ENCODE results near the gene RPL12.

The RPL12 gene

GRCh38 chr9:127450830-127451607, at the start of gene RPL12, which contains the start of gene LRSAM1:
TSS of gene RPL12 (minus strand) at chr9:127451406. CDS start at chr9:127451317, 89 bp downstream.
TSS of gene LRSAM1 (plus strand) at chr9:127451510. CDS start at chr9:127454528, 3,018 bp downstream.
- peak; percentile 15 for DNase-seq

- no peak for DNase-seq
Measured at GRCh38 chr9:127500862-127501261, 49.7 kb upstream of the RPL12 start.

GRCh38 chr9:127500399-127500798, 49.2 kb upstream of the RPL12 start:
- no peak for DNase-seq

GRCh38 chr9:127498298-127498697, 47.1 kb upstream of the RPL12 start:
- no peak for DNase-seq

GRCh38 chr9:127497656-127498290, 46.6 kb upstream of the RPL12 start:
- DNase-seq, result no peak

- DNase-seq, result no peak
Measured at GRCh38 chr9:127496974-127497373, 45.8 kb upstream of the RPL12 start.

- no peak for DNase-seq
Measured at GRCh38 chr9:127495884-127496555, 44.8 kb upstream of the RPL12 start.

GRCh38 chr9:127494304-127494702, 43.1 kb upstream of the RPL12 start:
- DNase-seq, result no peak

- no peak for DNase-seq
Measured at GRCh38 chr9:127493592-127494303, 42.5 kb upstream of the RPL12 start.

- no peak for DNase-seq
Measured at GRCh38 chr9:127492616-127493015, 41.4 kb upstream of the RPL12 start.

GRCh38 chr9:127491516-127491915, 40.3 kb upstream of the RPL12 start:
- no peak for DNase-seq

- DNase-seq, result no peak
Measured at GRCh38 chr9:127490535-127491230, 39.5 kb upstream of the RPL12 start.

- no peak for DNase-seq
Measured at GRCh38 chr9:127489471-127490115, 38.4 kb upstream of the RPL12 start.

- no peak for DNase-seq
Measured at GRCh38 chr9:127488946-127489345, 37.7 kb upstream of the RPL12 start.

- DNase-seq, result no peak
Measured at GRCh38 chr9:127485995-127486394, 34.8 kb upstream of the RPL12 start.

GRCh38 chr9:127482662-127483061, 31.5 kb upstream of the RPL12 start:
- DNase-seq, result no peak

GRCh38 chr9:127479507-127480081, 28.4 kb upstream of the RPL12 start:
- no peak for DNase-seq

- DNase-seq, result no peak
Measured at GRCh38 chr9:127474592-127474991, 23.4 kb upstream of the RPL12 start.

GRCh38 chr9:127473932-127474331, 22.7 kb upstream of the RPL12 start:
- DNase-seq, result no peak

- no peak for DNase-seq
Measured at GRCh38 chr9:127473501-127473900, 22.3 kb upstream of the RPL12 start.

- no peak for DNase-seq
Measured at GRCh38 chr9:127470662-127471061, 19.5 kb upstream of the RPL12 start.

GRCh38 chr9:127467621-127468020, 16.4 kb upstream of the RPL12 start:
- DNase-seq, result no peak
